COLO668 (cell line): ENCODE measurements around the gene SCYGR4.
"Not testable (repeated sequence)": the region's sequence is repeated elsewhere in the genome, so short reads cannot be mapped to it uniquely, and the experiment has no call there.

Source experiments
- DNase-seq: peaks from one replicate; lab custom pipeline; 2025; ENCODE audit not compliant: unreplicated experiment; lab: John Stamatoyannopoulos, UW

SCYGR4 gene

GRCh38 chr2:227617316-227618230 is at the start of gene SCYGR4:
TSS of gene SCYGR4 (plus strand) at chr2:227617498. CDS start at chr2:227617498, 0 bp downstream.
- DNase-seq, result no peak

GRCh38 chr2:227568852-227569169 is 48.5 kb upstream of the SCYGR4 start:
- DNase-seq, result no peak

- no peak for DNase-seq
Observed at GRCh38 chr2:227570615-227571014, 46.7 kb upstream of the SCYGR4 start.

GRCh38 chr2:227576110-227576509 is 41.2 kb upstream of the SCYGR4 start:
- no peak for DNase-seq

GRCh38 chr2:227576812-227577211 is 40.5 kb upstream of the SCYGR4 start:
- no peak for DNase-seq

- no peak for DNase-seq
Observed at GRCh38 chr2:227577555-227577954, 39.7 kb upstream of the SCYGR4 start.

- DNase-seq, result no peak
Observed at GRCh38 chr2:227578642-227579041, 38.7 kb upstream of the SCYGR4 start.

- DNase-seq, result no peak
Observed at GRCh38 chr2:227579791-227580190, 37.5 kb upstream of the SCYGR4 start.

- DNase-seq, result no peak
Observed at GRCh38 chr2:227582369-227582768, 34.9 kb upstream of the SCYGR4 start.

GRCh38 chr2:227592694-227593387 is 24.5 kb upstream of the SCYGR4 start:
- DNase-seq, result no peak

GRCh38 chr2:227595797-227596196 is 21.5 kb upstream of the SCYGR4 start:
- no peak for DNase-seq

- no peak for DNase-seq
Observed at GRCh38 chr2:227597036-227597435, 20.3 kb upstream of the SCYGR4 start.

GRCh38 chr2:227597998-227598397 is 19.3 kb upstream of the SCYGR4 start:
- DNase-seq, result no peak

GRCh38 chr2:227598835-227599503 is 18.3 kb upstream of the SCYGR4 start, which contains the start of gene SCYGR2:
TSS of gene SCYGR2 (plus strand) at chr2:227598893. CDS start at chr2:227598893, 0 bp downstream.
- DNase-seq, result not testable (repeated sequence)

- no peak for DNase-seq
Observed at GRCh38 chr2:227602358-227602757, 14.9 kb upstream of the SCYGR4 start.

- DNase-seq, result no peak
Observed at GRCh38 chr2:227606476-227606875, 10.8 kb upstream of the SCYGR4 start.

GRCh38 chr2:227607941-227608340 is 9.4 kb upstream of the SCYGR4 start:
- DNase-seq, result no peak

- peak; percentile 58 for DNase-seq
Observed at GRCh38 chr2:227608561-227609338, 8.5 kb upstream of the SCYGR4 start.

GRCh38 chr2:227610123-227610522 is 7.2 kb upstream of the SCYGR4 start:
- no peak for DNase-seq

GRCh38 chr2:227612546-227613271 is 4.6 kb upstream of the SCYGR4 start:
- peak; percentile 36 for DNase-seq
